Activated CD8-positive, alpha-beta memory T cell treated with anti-CD3 and anti-CD28 coated beads, Interleukin-2, amount 50 U/mL, for 4 hours (primary cell): Measurements from ENCODE around the gene GPR68.
"Not testable (repeated sequence)": the region's sequence is repeated elsewhere in the genome, so short reads cannot be mapped to it uniquely, and the experiment has no call there.

Source experiments
- DNase-seq: peaks from one replicate; pipeline ENCODE4 v3.0.0-alpha.2; 2020

GPR68 gene

DNA sequence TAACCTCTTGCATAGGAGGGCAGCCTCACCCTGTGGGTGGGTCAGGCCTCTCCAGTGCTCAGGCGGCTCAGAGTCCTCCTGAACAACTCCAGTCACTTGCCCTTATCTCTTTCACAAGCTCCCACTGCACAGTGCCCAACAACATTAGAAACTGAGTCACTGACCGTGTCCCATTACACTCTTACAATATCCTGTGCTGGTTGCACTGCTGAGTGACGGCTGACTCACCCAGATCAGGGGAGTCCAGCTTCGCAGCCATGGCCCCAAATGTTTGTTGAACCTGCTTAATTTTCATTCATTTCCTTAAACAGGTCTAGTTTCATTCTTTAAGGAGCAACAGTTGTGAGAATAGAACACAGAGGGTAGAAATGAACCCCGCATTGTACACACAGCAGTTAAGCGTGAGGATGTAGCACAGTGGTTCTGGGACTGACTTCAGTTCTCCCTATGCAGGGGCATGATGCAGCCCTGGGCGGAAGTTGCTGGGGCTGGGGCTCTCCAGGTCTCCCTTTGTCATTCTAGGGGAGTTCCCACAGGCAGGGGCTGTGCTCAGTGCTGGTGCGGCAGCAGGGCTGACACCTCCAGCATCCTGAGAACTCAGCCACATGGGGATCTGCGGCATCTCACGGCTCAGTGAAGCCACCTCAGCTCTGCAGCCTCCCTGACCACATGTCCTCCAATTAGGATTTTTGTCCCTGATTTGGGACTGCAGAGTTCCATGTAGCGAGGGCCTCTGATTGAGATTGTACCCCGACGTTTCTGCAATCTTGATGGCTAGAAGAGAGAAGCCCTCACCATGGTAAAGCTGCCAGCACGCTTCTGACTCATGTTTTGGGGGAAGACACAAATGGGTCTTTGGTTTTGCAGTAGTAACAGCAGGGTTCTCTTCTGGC, 16.1 kb downstream of the GPR68 start:
- peak; percentile 78 for DNase-seq

- DNase-seq, result no peak
These were observed 17.3 kb downstream of the GPR68 start for GRCh38 chr14:91227183-91227628.

DNA sequence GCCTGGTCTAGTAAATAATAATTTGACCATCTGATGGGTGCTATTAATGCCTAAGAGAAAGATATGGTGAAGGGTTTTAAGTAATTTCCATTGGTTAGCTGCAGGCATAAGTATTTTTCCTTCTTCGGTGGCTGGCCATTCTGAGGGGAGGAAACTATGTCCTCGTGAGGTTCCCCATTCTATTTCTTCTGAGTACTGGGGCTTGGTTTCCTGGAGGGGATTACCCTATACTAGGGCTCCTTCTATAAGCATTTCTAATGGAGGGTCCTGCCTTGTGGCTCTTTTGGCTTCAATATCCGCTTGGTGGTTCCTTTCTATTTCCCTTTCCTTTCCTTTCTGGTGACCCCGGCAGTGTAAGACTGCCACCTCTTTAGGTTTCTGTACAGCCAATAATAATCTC, 18.1 kb downstream of the GPR68 start:
- not testable (repeated sequence) for DNase-seq

- DNase-seq, result no peak
These were observed 19.5 kb downstream of the GPR68 start for GRCh38 chr14:91225025-91225424.

GRCh38 chr14:91223028-91223783, 21.3 kb downstream of the GPR68 start:
- DNase-seq, result peak; percentile 39

DNA sequence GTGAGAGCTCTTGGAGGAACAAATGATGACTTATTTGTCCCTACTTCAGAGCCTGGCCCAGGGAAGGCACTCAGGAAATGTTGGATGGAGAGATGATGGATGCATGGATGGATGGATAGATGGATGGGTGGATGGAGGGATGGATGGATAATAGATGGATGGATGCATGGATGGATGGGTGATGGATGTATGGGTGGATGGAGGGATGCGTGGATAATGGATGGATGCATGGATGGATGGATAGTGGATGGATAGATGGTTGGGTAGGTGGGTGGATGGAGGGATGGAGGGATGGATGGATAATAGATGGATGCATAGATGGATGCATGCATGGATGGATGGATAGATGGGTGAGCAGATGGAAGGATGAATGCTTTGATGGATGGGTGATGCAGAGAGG, 23.2 kb downstream of the GPR68 start:
- no peak for DNase-seq

DNA sequence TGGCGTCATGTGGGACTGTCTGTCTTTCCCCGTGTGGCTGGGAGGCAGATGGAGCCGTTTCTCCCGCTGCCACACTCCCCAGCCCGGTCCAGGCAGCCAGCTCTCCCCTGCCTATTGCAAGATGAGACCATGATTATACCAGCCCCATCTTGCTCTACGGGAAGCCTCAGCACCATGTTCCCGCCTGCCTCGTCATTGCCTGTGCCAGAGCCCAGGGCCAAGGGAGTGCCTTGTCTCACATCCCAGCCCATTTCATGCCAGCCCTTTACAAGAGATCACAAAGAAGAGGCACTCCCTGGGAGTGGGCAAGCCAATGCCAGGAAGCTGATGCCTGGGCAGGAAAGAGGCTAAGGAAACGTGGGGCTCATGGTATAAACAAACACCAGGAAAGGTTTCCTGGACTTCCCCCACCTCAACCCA, 23.9 kb downstream of the GPR68 start:
- DNase-seq, result no peak

- no peak for DNase-seq
These were observed 24.8 kb downstream of the GPR68 start for GRCh38 chr14:91219517-91220389.

DNA sequence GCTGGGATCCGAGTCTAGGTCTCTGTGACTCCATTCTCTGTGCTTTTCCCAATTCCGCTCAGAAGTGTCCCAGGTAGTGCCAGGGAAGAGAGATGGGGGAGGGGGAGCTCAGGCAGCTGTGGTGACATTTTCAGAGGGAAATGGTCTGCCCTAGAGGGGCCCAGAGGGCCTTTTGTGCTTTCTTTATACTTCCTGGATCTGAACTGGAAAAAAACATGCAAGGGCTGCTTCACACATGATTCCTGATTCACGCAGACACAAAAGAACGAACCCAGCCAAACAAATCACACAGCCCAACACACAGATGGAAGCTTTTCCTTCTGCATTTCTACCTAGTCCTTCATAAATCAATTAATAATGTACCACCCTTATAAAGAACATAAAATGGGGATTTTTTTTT, 26.5 kb downstream of the GPR68 start:
- DNase-seq, result no peak

- DNase-seq, result no peak
These were observed 27.7 kb downstream of the GPR68 start for GRCh38 chr14:91216731-91217226.

DNA sequence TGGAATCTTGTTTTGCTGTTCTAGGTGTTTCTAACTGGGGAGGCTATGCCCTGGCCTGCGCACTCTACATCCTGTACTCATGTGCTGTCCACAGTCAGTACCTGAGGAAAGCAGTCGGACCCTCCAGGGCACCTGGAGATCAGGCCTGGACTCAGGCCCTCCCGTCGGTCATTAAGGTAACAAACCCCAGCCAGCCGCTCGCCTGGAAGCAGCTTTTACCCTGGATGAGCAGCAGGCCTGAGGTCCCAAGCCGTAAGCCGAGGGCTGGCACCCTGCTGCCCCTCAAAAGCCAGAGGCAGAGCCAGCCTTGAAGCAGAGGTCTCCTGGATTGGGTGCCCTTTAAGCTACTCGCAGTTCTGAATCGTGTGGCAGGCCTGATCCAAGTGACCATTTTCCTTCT, 29.1 kb downstream of the GPR68 start:
- no peak for DNase-seq

DNA sequence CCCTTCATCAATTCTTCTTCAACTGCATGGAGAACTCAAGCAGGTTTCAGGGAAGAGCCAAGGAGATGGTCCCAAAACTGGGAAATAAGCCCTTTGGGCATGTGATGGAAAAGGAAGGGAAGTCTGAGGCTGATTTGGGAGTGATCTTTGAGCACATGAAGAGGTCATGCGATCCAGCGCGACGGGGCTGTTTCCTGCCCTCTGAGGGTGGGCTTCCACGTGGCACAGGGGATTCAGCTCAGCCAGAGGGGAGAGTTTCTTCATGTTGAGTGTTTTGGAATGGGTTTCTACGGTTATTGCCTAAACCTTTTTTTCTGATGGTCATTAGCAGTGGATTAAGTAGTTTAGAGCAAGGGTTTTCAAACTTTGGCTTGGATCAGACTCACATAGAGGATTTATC, 30.2 kb downstream of the GPR68 start:
- no peak for DNase-seq

GRCh38 chr14:91211017-91211416, 33.5 kb downstream of the GPR68 start:
- DNase-seq, result no peak

- no peak for DNase-seq
These were observed 37.5 kb downstream of the GPR68 start for GRCh38 chr14:91207008-91207407.

DNA sequence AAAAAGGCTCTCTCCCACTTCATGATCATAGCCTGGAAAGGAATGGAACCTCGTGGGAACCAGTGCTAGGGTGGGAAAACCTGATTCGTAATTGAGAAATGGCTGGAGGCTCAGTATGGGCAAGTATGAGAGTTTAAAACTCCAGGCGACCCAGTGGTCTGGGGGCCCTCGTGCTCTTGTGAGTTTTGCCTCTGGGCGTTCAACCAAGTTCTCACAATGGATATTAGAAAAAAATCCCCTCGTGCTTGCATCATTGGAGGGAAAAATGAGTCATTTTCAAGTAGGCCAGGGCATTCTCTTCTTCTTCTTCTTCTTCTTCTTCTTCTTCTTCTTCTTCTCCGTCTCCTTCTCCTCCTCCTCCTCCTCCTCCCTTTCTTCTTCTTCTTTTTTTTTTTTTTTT, 39.0 kb downstream of the GPR68 start:
- no peak for DNase-seq

DNA sequence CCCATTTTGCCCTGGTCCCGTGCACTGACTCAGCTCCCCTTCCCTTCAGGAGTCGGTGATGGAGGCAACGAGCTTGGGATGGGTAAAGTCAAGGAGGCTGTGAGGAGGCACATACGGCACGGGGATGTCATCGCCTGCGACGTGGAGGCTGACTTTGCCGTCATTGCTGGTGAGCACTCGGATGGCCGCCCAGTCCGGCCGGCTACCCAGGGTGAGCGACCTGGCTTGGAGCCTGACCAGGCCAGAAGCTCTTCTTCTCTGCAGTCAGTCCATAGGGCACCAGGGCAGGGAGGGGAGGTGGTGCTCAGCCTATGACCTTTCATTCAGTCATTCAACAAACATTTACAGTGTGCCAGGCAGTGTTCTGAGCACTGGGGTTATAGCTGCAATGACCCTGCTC, 39.8 kb downstream of the GPR68 start:
- no peak for DNase-seq

DNA sequence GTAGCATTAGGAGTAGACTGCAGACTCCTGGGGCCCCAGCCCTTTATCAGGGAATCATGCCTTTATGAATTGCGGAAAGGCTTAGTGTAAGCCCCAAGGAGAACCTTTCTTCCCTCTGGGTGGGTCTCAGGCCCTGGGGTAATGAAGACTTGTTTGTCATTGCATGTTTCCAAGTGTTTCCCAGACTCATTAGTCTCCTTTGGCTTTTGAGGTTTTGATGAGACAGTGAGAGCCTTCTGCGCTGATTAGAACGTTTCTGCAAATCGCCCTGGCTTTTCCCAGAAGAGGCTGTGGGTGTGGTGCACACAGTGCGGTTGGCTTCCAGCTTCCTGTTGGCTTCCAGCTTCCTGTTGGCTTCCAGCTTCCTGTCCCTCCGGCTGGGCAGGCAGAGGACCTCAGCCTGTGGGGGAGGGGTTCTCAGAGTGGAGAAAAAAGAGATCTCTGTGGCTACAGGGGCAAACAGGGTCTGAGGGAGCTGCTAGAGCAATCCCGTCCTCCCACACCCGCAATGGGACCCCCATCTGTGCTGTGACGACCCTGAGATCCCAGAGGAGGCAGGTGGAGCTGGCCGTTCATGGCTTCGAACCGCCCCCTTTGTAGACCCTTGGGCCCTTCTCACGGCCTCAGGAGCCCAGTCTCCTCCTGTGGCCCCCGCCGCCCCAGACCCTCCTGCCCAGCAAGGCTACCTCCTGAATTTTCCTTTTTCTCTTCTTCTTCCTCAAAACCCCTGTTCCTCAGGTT, 42.1 kb downstream of the GPR68 start:
- DNase-seq, result no peak

GRCh38 chr14:91200802-91201201, 43.7 kb downstream of the GPR68 start:
- DNase-seq, result not testable (repeated sequence)

- no peak for DNase-seq
These were observed 46.9 kb downstream of the GPR68 start for GRCh38 chr14:91197631-91198030.

- no peak for DNase-seq
These were observed 48.6 kb downstream of the GPR68 start for GRCh38 chr14:91195881-91196280.

GRCh38 chr14:91193069-91193468, 51.4 kb downstream of the GPR68 start:
- no peak for DNase-seq

DNA sequence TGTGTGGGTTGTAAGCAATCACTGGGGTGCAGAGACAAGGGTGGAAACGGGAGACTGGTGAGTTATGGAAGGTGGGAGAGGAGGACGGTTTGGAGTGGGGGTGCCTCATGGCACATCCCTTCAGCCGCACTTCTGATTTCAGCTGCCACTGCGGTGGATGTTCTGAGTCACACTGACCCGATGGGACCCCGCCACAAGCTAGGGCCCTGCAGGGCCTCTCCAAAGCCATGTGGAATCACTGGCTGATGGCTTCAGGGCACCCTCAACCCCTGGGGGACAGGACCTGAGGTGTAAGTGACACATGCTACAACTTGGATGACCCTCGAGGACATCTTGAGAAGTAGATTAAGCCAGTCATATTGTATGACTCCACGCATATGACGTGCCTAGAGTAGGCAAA, 53.7 kb downstream of the GPR68 start:
- DNase-seq, result no peak
